B cell (primary cell): ENCODE results near the gene IRF7. TPM values are rescaled to one million over a fixed set of nuclear protein-coding genes. Genes with fewer than 3 reads are reported as not detected.
A peak's percentile ranks its signal among the peaks of the same experiment; 100 is the strongest.

ENCODE experiments used
- ATAC-seq: fragments of 200-7000 bp; cut with Tn5 transposase; one replicate; pipeline ENCODE4 v1.10.0; 2021; ENCODE audit warnings: low read depth, mild to moderate bottlenecking, moderate number of reproducible peaks, moderate library complexity
- CTCF ChIA-PET: fragments of 350-600 bp; sonication (Branson Sonifier 250); formaldehyde crosslinking; loops from one replicate; lab custom pipeline; 2021; ENCODE audit warnings: antibody characterized with exemption, inconsistent platforms; lab: Charles Lee
- POLR2A ChIA-PET: fragments of 350-600 bp; sonication (Branson Sonifier 250); formaldehyde crosslinking; loops from one replicate; lab custom pipeline; 2021; ENCODE audit warnings: antibody characterized with exemption; lab: Charles Lee
- DNase-seq: peaks from one replicate; pipeline ENCODE4 v3.0.0; 2013
- H2AFZ ChIP-seq: 2 replicates; pipeline ENCODE4 v1.6.1; 2012; ENCODE audit warnings: mild to moderate bottlenecking, low read depth, low read length; ENCODE audit not compliant: insufficient read depth, poor library complexity, severe bottlenecking
- H3K27ac ChIP-seq, 2 donors: 1 replicate in 1 of 2; 2 replicates in 1 of 2; pipeline ENCODE4 v1.5.1; 2012 to 2013; ENCODE audit warnings: low read length in 2 of 2, mild to moderate bottlenecking in 2 of 2, moderate library complexity in 1 of 2
- H3K27me3 ChIP-seq, 4 experiments: fragments of 200-600 bp in 1 of 4; sonication (generic) in 1 of 4; replicated peaks in 1 of 4; 1 replicate in 2 of 4; 2 replicates in 2 of 4; pipeline versions ENCODE4 v1.6.1 to v1.7.0; 2013 to 2016; ENCODE audit warnings: low read length in 3 of 4, mild to moderate bottlenecking in 2 of 4, mixed read lengths in 1 of 4, moderate library complexity in 1 of 4; ENCODE audit not compliant: insufficient read depth in 4 of 4, control insufficient read depth in 3 of 4; ENCODE audit errors: control extremely low read depth in 1 of 4
- H3K36me3 ChIP-seq, 2 experiments: replicated peaks in 1 of 2; 1 replicate in 1 of 2; 2 replicates in 1 of 2; pipeline versions ENCODE4 v1.6.1 to v1.7.1; 2013; ENCODE audit warnings: low read length in 1 of 2; ENCODE audit not compliant: insufficient read depth in 2 of 2, control insufficient read depth in 1 of 2; ENCODE audit errors: control extremely low read depth in 1 of 2, extremely low read depth in 1 of 2
- H3K4me1 ChIP-seq, 2 donors: fragments of 200-600 bp in 1 of 2; sonication (generic) in 1 of 2; 1 replicate in 1 of 2; 2 replicates in 1 of 2; pipeline versions ENCODE4 v1.5.1 to v1.6.1; 2013 to 2017; ENCODE audit warnings: low read length in 2 of 2; ENCODE audit not compliant: control insufficient read depth in 2 of 2, insufficient read depth in 2 of 2
- H3K4me2 ChIP-seq: replicated peaks from 2 replicates; pipeline ENCODE3; 2012; ENCODE audit warnings: mild to moderate bottlenecking, low read depth, low read length; ENCODE audit not compliant: poor library complexity, severe bottlenecking
- H3K4me3 ChIP-seq, 5 experiments: fragments of 200-600 bp in 1 of 5; sonication (generic) in 1 of 5; 1 replicate in 3 of 5; 2 replicates in 2 of 5; pipeline versions ENCODE4 v1.5.1 to v1.7.0; 2011 to 2016; ENCODE audit warnings: low read length in 4 of 5, mild to moderate bottlenecking in 4 of 5, low read depth in 2 of 5, control low read depth in 1 of 5, moderate library complexity in 1 of 5; ENCODE audit not compliant: insufficient read depth in 1 of 5; ENCODE audit errors: control extremely low read depth in 1 of 5, extremely low read depth in 1 of 5
- H3K79me2 ChIP-seq: fragments of 200-600 bp; sonication (generic); one replicate; pipeline ENCODE4 v1.6.0; 2016; ENCODE audit warnings: low read length; ENCODE audit not compliant: control insufficient read depth, insufficient read depth
- H3K9ac ChIP-seq: fragments of 200-600 bp; sonication (generic); 2 replicates; pipeline ENCODE4 v1.6.1; 2017; ENCODE audit warnings: mild to moderate bottlenecking, low read length, moderate library complexity
- H3K9me3 ChIP-seq, 3 donors: one replicate each; pipeline versions ENCODE4 v1.6.1 to v1.7.1; 2013; ENCODE audit warnings: low read length in 2 of 3; ENCODE audit not compliant: control insufficient read depth in 2 of 3, insufficient read depth in 1 of 3; ENCODE audit errors: control extremely low read depth in 1 of 3
- H4K20me1 ChIP-seq: 2 replicates; pipeline ENCODE4 v1.6.0; 2012; ENCODE audit warnings: mild to moderate bottlenecking, low read length; ENCODE audit not compliant: insufficient read depth, control insufficient read depth, poor library complexity, severe bottlenecking
- H3K27ac Mint-ChIP-seq: one replicate; pipeline ENCODE4 v1.8.0; 2021; ENCODE audit warnings: mixed read lengths
- H3K27me3 Mint-ChIP-seq: one replicate; pipeline ENCODE4 v1.8.0; 2021; ENCODE audit warnings: mixed read lengths
- H3K4me1 Mint-ChIP-seq: one replicate; pipeline ENCODE4 v1.8.0; 2021; ENCODE audit warnings: mixed read lengths
- H3K4me3 Mint-ChIP-seq: one replicate; pipeline ENCODE4 v1.8.0; 2021; ENCODE audit warnings: mixed read lengths
- H3K9me3 Mint-ChIP-seq: one replicate; pipeline ENCODE4 v1.8.0; 2022; ENCODE audit warnings: mixed read lengths; ENCODE audit not compliant: insufficient read depth
- EZH2 ChIP-seq: IDR thresholded peaks from 2 replicates; pipeline ENCODE4 v1.6.1; 2012; ENCODE audit warnings: borderline replicate concordance, low read depth, mild to moderate bottlenecking, moderate library complexity, low read length; ENCODE audit not compliant: insufficient read depth, poor library complexity, severe bottlenecking
- whole genome bisulfite sequencing: methylation state at CpG from one replicate; pipeline ENCODE4 v1.1.5; 2013; ENCODE audit warnings: missing lambda C conversion rate; ENCODE audit not compliant: insufficient coverage; 5-methylcytosine and 5-hydroxymethylcytosine counted together
- intact Hi-C: fragments of 100-400 bp; cut with micrococcal nuclease; formaldehyde crosslinking; loops from one replicate; pipeline ENCODE4 v1.10.0; 2022
- polyA plus RNA-seq: library from polyadenylated mRNA; depleted of rRNA; stranded (reverse); fragments of >200 nt; gene quantifications from 2 replicates; pipeline ENCODE4 v1.2.3, GENCODE V29; 2012
- total RNA-seq, 2 donors: library from RNA; stranded (reverse); fragments of 120-200 nt in 1 of 2; gene quantifications; 1 replicate in 1 of 2; 2 replicates in 1 of 2; pipeline versions ENCODE4 v1.2.3 to v1.2.4, GENCODE V29; 2013 to 2022
- TF ChIP-seq, protein P1 (sequence below): fragments of 200-600 bp; IDR thresholded peaks from one replicate; pipeline ENCODE4 v1.8.0; 2022; ENCODE audit warnings: antibody characterized with exemption, mild to moderate bottlenecking

The IRF7 gene
- total and polyA plus RNA-seq, 2 donors (not counting 1 experiment from before 2014, with no cell fraction given): 136 to 184 TPM

DNA sequence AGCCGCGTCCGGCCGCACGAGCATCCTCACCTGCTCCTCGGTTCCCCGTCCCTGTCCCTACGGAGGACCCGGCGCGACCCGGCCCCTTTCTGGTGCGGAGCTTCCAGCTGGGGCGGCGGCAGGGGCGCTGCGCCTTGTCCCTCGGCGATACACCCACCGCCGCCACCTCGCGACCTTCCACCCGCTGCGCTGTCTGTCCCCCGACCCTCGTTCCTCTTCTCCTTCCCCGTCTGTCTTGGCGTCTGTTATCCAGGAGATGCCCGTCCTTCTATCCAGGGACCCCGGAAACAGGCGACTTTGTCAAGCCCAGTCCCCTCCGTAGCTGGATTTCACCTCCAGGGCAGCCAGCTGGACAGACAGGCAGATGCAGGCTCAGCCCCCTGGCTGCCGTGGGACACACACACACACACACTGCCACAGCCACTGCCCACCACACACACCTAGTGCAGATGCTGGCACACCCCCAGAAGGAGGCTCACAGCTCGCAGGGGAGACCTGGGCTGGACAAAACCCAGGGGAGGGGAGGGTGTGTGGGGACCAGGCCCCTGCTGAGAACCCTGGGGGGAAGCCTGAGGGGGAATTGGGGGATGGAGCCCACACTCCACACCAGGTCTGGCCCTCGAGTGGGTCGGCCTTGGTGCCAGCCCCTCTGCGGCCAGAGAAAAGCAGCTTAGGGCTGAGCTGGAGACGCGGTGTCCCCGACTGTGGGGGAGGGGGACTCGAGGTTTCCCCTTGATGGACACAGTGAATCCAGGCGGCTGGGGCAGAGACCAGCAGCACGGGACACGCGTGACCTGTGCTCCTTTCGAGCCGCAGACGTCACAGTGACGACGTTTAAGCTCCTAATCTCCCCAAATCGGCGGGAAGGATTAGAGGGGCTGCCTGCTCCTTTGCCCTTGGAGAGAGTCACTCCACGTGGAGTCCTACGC lies 22.1 kb upstream of the IRF7 start:
- POLR2A ChIA-PET: no interaction called here
- Histone ChIP-seq H3K79me2 (peaks cover 2% of the 10 kb centered on the region), H3K27ac (no peak overlapping the region), H3K27me3 (peaks cover 0 to 38% (median 20%) of the 10 kb centered on the region in 4 experiments), H3K4me1 (peaks cover 24 to 28% of the 10 kb centered on the region in 2 donors), H4K20me1 (peaks cover 16% of the 10 kb centered on the region), H3K9ac (no peak overlapping the region), H3K4me3 (no peak overlapping the region), H3K36me3 (no peaks in the 10 kb centered on the region), H3K4me2 (peak overlapping the region; percentile 63), H2AFZ (no peak overlapping the region), H3K9me3 (peaks cover 0 to 7% (median 0%) of the 10 kb centered on the region in 3 donors)
- CTCF ChIA-PET: no interaction called here
- WGBS: 38% methylated on average over 51 of the region's 55 CpGs
- intact Hi-C loops: no loop called here
- no peak for TF ChIP-seq EZH2
- TF ChIP-seq, protein P1, sequence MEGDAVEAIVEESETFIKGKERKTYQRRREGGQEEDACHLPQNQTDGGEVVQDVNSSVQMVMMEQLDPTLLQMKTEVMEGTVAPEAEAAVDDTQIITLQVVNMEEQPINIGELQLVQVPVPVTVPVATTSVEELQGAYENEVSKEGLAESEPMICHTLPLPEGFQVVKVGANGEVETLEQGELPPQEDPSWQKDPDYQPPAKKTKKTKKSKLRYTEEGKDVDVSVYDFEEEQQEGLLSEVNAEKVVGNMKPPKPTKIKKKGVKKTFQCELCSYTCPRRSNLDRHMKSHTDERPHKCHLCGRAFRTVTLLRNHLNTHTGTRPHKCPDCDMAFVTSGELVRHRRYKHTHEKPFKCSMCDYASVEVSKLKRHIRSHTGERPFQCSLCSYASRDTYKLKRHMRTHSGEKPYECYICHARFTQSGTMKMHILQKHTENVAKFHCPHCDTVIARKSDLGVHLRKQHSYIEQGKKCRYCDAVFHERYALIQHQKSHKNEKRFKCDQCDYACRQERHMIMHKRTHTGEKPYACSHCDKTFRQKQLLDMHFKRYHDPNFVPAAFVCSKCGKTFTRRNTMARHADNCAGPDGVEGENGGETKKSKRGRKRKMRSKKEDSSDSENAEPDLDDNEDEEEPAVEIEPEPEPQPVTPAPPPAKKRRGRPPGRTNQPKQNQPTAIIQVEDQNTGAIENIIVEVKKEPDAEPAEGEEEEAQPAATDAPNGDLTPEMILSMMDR: no peak
- peak; percentile 38 for DNase-seq
- H3K27me3 Mint-ChIP-seq: peaks cover 28% of the 10 kb centered on the region
- peaks cover 21% of the 10 kb centered on the region for H3K4me1 Mint-ChIP-seq
- no peak for ATAC-seq
- H3K4me3 Mint-ChIP-seq: peak overlapping the region; percentile 64
- H3K27ac Mint-ChIP-seq: no peak overlapping the region
- H3K9me3 Mint-ChIP-seq: no peaks in the 10 kb centered on the region

DNA sequence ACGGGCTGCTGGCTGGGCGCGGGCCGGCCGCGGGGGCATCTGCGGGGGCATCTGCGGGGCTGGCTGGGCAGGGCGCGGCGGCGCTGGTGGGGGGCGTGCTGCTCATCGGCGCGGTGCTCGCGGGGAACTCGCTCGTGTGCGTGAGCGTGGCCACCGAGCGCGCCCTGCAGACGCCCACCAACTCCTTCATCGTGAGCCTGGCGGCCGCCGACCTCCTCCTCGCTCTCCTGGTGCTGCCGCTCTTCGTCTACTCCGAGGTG lies 21.5 kb upstream of the IRF7 start:
- Histone ChIP-seq H3K4me3 (no peak overlapping the region), H3K27me3 (peaks cover 0 to 38% (median 20%) of the 10 kb centered on the region in 4 experiments), H3K9me3 (peaks cover 0 to 7% (median 0%) of the 10 kb centered on the region in 3 donors), H3K79me2 (no peaks in the 10 kb centered on the region), H3K27ac (no peak overlapping the region), H4K20me1 (peaks cover 16% of the 10 kb centered on the region), H3K4me1 (peaks cover 24 to 28% of the 10 kb centered on the region in 2 donors), H3K9ac (no peak overlapping the region), H3K4me2 (peak overlapping the region; percentile 63), H2AFZ (no peak overlapping the region), H3K36me3 (no peaks in the 10 kb centered on the region)
- intact Hi-C loops: no loop called here
- ChIA-PET CTCF (no interaction called here), POLR2A (no interaction called here)
- no peaks in the 10 kb centered on the region for H3K9me3 Mint-ChIP-seq
- H3K4me3 Mint-ChIP-seq: peak overlapping the region; percentile 64
- H3K4me1 Mint-ChIP-seq: peaks cover 21% of the 10 kb centered on the region
- H3K27me3 Mint-ChIP-seq: peaks cover 28% of the 10 kb centered on the region
- ATAC-seq: no peak
- WGBS: 4% methylated on average over 34 of the region's 34 CpGs
- no peak overlapping the region for H3K27ac Mint-ChIP-seq
- no peak for DNase-seq
- TF ChIP-seq, protein P1: no peak
- no peak for TF ChIP-seq EZH2
